ENCODE data around the gene PRDX1.

GRCh38 chr1:45508295-45509151 is 13.2 kb downstream of the PRDX1 start:
- peak; percentile 11 for TF ChIP-seq CTCF (IDR thresholded peaks at IDR 0.05; ENCODE audit: low read depth, low read length)
- no peak for TF ChIP-seq MYC (IDR thresholded peaks at IDR 0.05; ENCODE audit: low read depth, low read length)
- no peak for TF ChIP-seq POLR2A (IDR thresholded peaks at IDR 0.05; ENCODE audit: extremely low read depth, insufficient read length)
- TF ChIP-seq, protein P1, sequence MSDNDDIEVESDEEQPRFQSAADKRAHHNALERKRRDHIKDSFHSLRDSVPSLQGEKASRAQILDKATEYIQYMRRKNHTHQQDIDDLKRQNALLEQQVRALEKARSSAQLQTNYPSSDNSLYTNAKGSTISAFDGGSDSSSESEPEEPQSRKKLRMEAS (IDR thresholded peaks at IDR 0.05; ENCODE audit: low read depth, low read length), result no peak
